Left kidney (tissue), 2 donors: ENCODE results near the gene FRS3. TPM values are rescaled to one million over a fixed set of nuclear protein-coding genes. Genes with fewer than 3 reads are reported as not detected.
"Not testable (repeated sequence)": the region's sequence is repeated elsewhere in the genome, so short reads cannot be mapped to it uniquely, and the experiment has no call there.

ENCODE experiments used
- DNase-seq: peaks from one replicate; pipeline ENCODE4 v3.0.0-alpha.2; 2013
- polyA plus RNA-seq: library from polyadenylated mRNA; unstranded; fragments of 120-200 nt; gene quantifications from one replicate; pipeline ENCODE4 v1.2.1, GENCODE V29; 2013; ENCODE audit not compliant: insufficient read length

The FRS3 gene
- polyA plus RNA-seq, 1 donor: 5.0 TPM

- no peak for DNase-seq
Observed at GRCh38 chr6:41770381-41771057, 9.2 kb downstream of the FRS3 start.

- no peak for DNase-seq
Observed at GRCh38 chr6:41769376-41769775, 10.3 kb downstream of the FRS3 start.

- DNase-seq: no peak
Observed at GRCh38 chr6:41768545-41769308, 11.0 kb downstream of the FRS3 start.

DNA sequence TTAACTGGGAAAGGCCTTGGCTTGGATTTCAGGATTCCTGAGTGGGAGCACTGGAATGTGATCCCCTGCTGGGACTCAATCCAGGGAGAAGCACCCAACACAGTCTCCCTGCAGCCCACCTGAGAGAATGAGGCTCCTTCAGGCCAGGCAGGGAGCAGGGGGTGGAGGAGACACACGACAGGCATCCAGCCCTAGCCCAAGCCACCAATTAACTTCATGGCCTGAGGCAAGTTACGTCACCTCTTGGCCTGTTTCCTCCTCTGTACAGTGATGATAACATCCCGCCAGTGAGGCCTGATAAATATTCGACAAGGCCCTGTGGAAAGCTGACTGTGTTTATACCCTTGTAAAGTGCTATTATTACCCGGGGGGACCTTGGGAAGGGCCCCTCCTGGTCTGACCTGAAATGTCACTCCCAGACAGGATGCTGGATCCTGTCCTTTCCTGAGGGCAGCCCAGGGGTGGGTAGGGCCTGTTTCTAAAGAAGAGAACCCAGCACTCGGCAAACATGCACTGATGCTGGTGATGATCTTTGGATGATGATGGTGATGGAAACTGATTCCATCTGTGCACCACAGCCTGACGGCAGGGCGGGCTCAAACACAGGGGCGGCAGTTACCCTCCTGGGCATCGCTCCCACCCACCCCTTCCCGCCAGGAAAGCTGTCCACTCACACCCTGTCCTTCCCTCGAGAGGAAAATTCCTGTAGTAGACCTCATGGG is 12.4 kb downstream of the FRS3 start:
- DNase-seq: no peak

- not testable (repeated sequence) for DNase-seq
Observed at GRCh38 chr6:41766043-41766664, 13.5 kb downstream of the FRS3 start.

DNA sequence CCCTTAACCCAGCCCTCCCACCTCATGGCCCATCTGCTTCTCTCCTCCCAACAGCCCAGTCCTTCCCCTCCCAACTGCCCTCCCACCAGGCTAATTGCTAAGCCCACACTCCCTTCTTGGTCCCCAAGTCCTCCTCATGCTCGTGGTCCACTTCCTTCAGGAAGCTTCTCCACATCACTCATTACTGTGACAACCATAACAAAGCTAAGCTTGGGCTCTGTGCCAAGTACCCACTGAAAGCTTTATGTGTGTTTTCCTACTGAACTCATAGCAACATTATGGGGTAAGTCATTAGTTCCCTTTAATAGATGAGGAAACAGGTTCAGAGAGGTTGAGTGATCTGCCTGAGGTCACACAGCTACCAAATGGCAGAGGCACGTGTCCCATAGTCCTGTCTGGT is 16.2 kb downstream of the FRS3 start:
- DNase-seq: peak; percentile 39

DNA sequence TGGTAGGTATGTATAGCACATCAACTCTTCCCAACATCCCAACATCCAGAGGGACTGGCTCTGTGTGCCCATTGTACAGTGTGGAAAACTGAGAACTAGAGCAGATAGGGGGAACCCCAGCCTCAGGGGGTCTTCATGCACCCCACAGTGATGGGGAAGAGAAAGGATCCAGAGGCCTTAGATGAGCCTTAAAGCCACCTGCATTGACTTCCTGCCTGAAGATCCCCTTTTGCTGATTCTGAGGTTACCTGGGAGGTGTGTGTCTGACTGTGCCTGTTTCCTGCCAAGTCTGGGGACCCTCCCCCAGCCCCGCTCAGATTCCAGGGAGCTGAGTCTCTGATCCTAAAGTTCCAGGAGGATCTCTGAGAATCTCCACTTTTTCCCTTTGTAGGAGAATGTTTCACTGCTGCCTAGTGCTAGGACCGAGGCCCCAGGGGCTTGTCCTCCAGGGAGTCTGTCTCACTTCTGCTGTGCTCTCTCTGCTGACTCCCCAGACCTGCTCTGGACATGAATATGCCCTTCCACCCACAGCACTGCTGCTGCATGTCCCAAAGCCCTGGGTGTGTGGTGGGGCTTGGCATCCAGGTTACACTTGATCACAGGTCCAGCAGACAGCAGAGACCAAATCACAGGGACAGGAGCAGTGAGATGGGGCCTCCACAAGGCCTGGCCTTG is 19.7 kb downstream of the FRS3 start:
- no peak for DNase-seq

- DNase-seq: no peak
Observed at GRCh38 chr6:41759106-41759904, 20.4 kb downstream of the FRS3 start.

GRCh38 chr6:41758641-41759035 is 21.1 kb downstream of the FRS3 start:
- no peak for DNase-seq

DNA sequence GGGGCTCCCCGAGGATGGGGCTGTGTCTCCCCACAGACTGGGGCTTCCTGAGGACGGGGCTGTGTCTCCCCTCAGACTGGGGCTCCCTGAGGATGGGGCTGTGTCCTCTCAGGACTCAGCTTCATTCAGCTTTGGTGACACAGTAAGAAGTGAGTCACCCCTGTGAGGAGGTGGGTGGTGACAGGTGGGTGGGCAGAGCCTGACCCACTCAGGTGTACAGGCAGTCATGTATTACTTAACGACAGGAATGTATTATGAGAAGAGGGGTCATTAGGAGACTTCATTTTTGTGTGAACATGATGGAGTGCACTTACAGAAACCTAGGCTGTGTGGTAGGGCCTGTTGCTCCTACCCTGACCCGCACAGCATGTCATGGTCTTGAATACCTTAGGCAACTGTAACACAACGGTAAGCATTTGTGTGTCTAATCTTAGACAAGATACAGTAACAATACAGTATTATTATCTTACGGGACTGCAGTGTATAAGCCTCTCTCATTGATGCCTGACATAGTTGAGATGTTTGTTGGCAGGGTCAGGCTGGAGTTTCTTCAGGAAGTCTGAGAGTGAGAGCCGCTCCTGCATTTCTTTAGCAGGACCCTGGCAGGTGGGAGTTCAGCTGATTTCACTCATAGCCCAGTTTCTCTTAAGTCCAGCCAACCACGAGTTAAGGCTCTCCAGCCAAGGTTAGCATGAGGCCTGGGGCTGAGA is 21.6 kb downstream of the FRS3 start:
- no peak for DNase-seq

- DNase-seq: no peak
Observed at GRCh38 chr6:41757271-41757670, 22.4 kb downstream of the FRS3 start.

GRCh38 chr6:41756354-41756753 is 23.3 kb downstream of the FRS3 start:
- no peak for DNase-seq

DNA sequence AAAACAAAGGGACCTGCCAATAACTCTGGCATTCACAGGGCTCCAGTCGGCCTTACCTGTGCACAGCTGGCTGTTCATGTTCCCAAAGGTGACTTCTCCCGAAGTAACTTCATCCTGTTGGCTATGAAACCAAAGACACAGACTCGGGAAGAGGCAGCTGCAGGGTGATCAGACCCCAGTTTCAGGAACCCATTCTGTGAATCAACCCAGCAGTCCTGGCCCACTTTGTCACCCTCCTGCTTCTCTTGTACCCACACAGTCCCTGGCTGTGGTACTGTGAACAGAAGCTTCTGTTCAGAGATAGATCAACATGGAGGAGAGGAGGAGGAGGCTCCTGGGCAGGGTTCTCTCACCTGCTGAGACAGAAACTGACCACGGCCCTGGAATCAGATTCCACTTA is 23.8 kb downstream of the FRS3 start:
- no peak for DNase-seq

- no peak for DNase-seq
Observed at GRCh38 chr6:41750374-41750773, 29.3 kb downstream of the FRS3 start.

DNA sequence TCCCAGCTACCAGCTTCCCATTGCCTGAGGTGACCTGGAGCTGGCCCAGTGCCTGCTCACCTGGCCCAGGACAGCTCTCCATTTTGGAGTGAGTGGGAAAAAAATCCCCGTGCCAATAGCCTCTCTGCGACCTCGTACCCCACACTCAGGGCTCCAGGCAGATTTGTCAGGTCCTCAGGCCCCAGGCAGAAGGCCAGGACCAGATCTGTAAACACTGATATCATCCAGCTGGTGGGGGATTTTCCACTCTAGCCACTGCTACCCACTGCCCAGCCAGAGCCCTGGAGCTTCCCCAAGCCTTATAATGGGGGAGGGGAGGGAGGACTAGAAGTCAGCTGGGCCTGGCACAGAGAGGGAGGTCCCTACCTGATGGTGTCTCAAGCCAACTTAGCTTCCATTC is 31.2 kb downstream of the FRS3 start:
- no peak for DNase-seq

DNA sequence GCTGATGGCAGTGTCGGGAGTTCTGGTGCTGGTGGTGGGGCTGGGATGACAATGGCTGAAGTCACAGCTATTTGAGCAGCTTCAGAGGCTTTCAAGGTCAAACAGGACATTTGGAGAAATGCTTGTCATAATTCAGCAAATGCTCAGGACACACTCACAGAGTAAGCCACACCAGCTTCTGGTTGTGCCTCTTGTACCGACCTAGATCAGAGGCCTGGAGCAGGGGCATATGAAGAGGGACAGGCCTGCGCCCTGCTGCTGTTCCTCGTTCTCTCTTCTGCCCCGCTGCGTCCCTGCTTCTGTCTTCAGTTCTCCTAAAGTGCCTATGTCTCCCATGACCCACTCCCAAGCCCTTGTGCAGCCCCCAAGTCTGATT is 31.6 kb downstream of the FRS3 start:
- no peak for DNase-seq

DNA sequence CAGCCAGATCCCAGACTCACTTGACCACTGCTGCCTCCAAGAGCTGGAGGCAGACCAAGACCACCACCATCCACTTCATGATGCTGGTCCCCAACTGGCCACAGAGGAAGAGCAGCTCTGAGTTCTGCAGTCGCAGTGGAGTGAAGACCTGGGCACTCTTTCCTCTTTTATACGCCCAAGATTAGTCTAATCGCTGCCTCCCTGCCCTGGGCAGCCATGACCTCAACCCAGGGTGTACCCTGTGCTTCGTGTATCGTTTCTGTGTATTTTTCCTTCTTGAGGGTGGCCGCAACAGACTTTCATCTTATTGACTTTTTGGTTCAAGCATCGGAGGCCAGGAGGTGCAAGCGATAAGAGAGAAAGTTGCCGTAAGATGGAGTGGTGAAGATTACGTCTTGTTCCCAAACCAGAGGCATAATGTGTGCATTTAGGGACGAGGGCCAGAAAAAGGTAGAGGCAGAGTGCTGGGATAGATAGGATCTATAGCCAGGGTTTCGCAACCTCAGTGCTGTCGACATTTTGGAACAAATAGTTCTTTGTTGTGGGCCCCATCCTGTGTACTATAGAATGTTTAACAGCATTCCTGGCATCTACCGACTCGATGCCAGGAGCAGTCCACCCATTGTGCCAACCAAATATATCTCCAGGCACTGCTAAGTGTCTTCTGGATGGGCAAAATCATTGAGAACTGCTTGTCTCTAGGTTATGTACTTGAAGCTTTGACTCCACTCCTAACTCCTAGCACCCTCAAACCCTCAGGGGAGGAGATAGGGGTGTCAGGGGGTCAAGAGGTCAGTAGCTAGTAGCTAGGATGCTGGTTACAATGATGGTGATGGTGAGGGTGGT is 32.2 kb downstream of the FRS3 start, which contains the start of gene PGC:
Gene PGC, minus strand, starts transcription at position 142 of the 846 bp plus-strand sequence. Its CDS starts 63 bp downstream, at position 79.
- no peak for DNase-seq

DNA sequence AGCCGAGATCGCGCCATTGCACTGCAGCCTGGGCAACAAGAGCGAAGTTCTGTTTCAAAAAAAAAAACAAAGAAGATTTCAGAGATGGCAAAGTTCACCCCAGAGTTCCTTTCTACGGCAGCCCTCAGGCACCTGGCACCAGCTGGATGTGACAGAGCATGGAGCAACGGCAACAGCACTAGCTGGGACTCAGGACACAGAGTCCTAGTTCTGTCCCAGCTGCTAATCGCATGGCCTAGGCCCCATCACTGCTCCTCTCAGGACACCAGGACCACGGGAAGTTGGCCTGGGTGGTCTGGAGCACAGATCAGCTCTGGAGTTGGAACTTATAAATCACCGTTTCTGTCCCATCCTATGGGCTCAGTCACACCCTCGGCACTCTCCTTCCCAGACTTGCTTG is 33.6 kb downstream of the FRS3 start:
- no peak for DNase-seq

- no peak for DNase-seq
Observed at GRCh38 chr6:41744236-41744787, 35.4 kb downstream of the FRS3 start.
